Raji (cell line): ENCODE results near the gene FOXD2.

ENCODE experiments used
- POLR2A ChIP-seq: IDR thresholded peaks from 2 replicates; pipeline ENCODE4 v1.6.1; 2011; ENCODE audit warnings: low read depth, low read length, control low read depth; ENCODE audit not compliant: insufficient read depth

Gene FOXD2

GRCh38 chr1:47433037-47433421 lies 4.8 kb upstream of the FOXD2 start:
- TF ChIP-seq POLR2A = no peak

GRCh38 chr1:47433477-47434050 lies 4.3 kb upstream of the FOXD2 start:
- no peak for TF ChIP-seq POLR2A

GRCh38 chr1:47434051-47434842 lies 3.6 kb upstream of the FOXD2 start:
- no peak for TF ChIP-seq POLR2A

- TF ChIP-seq POLR2A = no peak
Measured at GRCh38 chr1:47435506-47436303, 2.1 kb upstream of the FOXD2 start.

DNA sequence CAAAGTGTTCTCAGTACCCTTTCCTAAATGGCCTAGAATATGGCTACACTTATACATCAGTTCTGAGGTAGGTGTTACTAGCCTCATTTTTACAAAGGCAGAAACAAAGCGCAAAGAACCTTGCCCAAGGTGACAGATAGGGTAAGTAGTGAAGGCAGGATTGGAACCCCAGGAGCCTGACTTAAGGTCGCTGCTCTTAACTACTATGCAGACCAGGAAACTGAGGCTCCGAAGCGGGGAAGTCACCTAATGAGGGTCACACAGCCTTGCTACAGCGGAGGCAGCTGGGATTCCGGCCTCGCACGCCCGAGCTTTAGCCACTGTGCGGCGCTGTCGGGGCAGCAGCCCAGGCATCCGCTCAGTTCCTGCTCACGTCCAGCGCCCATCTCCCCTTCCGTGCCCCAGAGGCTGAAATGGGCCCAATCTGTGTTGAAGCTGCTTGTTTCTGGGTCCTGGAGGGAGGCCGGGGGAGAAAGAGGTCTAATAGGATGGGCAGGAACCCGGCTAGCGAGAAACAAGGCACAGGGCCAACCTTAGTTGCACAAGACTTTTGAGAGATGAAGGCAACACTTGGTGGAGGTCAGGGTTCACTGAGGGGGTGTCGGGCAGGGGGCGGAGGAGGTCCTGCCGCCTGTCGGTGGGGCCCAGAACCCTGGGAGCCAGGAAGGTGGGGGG lies 1.4 kb upstream of the FOXD2 start:
- peak; percentile 62 for TF ChIP-seq POLR2A

GRCh38 chr1:47436979-47437446 lies 831 bp upstream of the FOXD2 start:
- TF ChIP-seq POLR2A = no peak

DNA sequence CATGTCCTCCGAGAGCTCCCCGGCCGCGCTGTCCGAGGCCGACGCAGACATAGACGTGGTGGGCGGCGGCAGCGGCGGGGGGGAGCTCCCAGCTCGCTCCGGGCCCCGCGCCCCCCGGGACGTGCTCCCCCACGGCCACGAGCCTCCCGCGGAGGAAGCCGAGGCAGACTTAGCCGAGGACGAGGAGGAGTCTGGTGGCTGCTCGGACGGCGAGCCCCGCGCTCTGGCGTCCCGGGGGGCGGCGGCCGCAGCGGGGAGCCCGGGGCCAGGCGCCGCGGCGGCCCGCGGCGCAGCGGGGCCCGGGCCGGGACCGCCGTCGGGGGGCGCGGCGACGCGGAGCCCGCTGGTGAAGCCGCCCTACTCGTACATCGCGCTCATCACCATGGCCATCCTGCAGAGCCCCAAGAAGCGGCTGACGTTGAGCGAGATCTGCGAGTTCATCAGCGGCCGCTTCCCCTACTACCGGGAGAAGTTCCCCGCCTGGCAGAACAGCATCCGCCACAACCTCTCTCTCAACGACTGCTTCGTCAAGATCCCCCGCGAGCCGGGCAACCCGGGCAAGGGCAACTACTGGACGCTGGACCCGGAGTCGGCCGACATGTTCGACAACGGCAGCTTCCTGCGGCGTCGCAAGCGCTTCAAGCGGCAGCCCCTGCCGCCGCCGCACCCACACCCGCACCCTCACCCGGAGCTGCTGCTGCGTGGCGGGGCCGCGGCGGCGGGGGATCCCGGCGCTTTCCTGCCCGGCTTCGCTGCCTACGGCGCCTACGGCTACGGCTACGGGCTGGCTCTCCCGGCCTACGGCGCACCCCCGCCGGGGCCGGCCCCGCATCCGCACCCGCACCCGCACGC lies 547 bp downstream of the FOXD2 start:
- TF ChIP-seq POLR2A = no peak

- TF ChIP-seq POLR2A = no peak
Measured at GRCh38 chr1:47439017-47439818, 1.4 kb downstream of the FOXD2 start.

- no peak for TF ChIP-seq POLR2A
Measured at GRCh38 chr1:47439819-47440598, 2.2 kb downstream of the FOXD2 start.

- TF ChIP-seq POLR2A = no peak
Measured at GRCh38 chr1:47440599-47441081, 2.8 kb downstream of the FOXD2 start.

GRCh38 chr1:47441450-47442106 lies 3.7 kb downstream of the FOXD2 start:
- TF ChIP-seq POLR2A = no peak

GRCh38 chr1:47442202-47442601 lies 4.4 kb downstream of the FOXD2 start:
- no peak for TF ChIP-seq POLR2A
